Measurements from ENCODE around the gene EPHA1.

- TF ChIP-seq, protein P1, sequence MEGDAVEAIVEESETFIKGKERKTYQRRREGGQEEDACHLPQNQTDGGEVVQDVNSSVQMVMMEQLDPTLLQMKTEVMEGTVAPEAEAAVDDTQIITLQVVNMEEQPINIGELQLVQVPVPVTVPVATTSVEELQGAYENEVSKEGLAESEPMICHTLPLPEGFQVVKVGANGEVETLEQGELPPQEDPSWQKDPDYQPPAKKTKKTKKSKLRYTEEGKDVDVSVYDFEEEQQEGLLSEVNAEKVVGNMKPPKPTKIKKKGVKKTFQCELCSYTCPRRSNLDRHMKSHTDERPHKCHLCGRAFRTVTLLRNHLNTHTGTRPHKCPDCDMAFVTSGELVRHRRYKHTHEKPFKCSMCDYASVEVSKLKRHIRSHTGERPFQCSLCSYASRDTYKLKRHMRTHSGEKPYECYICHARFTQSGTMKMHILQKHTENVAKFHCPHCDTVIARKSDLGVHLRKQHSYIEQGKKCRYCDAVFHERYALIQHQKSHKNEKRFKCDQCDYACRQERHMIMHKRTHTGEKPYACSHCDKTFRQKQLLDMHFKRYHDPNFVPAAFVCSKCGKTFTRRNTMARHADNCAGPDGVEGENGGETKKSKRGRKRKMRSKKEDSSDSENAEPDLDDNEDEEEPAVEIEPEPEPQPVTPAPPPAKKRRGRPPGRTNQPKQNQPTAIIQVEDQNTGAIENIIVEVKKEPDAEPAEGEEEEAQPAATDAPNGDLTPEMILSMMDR (IDR thresholded peaks at IDR 0.05), result no peak
- no peak for TF ChIP-seq POLR2A (IDR thresholded peaks at IDR 0.05)
These were observed 52.9 kb downstream of the EPHA1 start for GRCh38 chr7:143355450-143356385.

Measured in adrenal gland (tissue), 5 donors.